Naive thymus-derived CD4-positive, alpha-beta T cell (primary cell): ENCODE data around the gene TAF6L. TPM values are rescaled to one million over a fixed set of nuclear protein-coding genes. Genes with fewer than 3 reads are reported as not detected.
A peak's percentile ranks its signal among the peaks of the same experiment; 100 is the strongest.

ENCODE experiments used
- ATAC-seq: fragments of 150-1000 bp; cut with Tn5 transposase; 2 replicates; pipeline ENCODE4 v1.10.0; 2021; ENCODE audit warnings: mild to moderate bottlenecking, moderate library complexity
- CTCF ChIA-PET: fragments of 350-600 bp; sonication (Branson Sonifier 250); formaldehyde crosslinking; loops from one replicate; lab custom pipeline; 2021; ENCODE audit warnings: antibody characterized with exemption; lab: Charles Lee
- POLR2A ChIA-PET: fragments of 350-600 bp; sonication (Branson Sonifier 250); formaldehyde crosslinking; loops from one replicate; lab custom pipeline; 2021; ENCODE audit warnings: antibody characterized with exemption, inconsistent platforms; lab: Charles Lee
- DNase-seq, 9 donors: peaks; one replicate each; pipeline versions ENCODE4 v3.0.0 to v3.0.0-alpha.2; 2020 to 2022; ENCODE audit warnings: mixed read lengths in 1 of 9
- H3K27ac ChIP-seq: one replicate; pipeline ENCODE4 v1.7.0; 2013; ENCODE audit warnings: mild to moderate bottlenecking, low read depth, low read length, moderate library complexity
- H3K27me3 ChIP-seq, 2 donors: one replicate each; pipeline ENCODE4 v1.7.0; 2013; ENCODE audit warnings: low read length in 2 of 2, mild to moderate bottlenecking in 2 of 2, moderate library complexity in 2 of 2; ENCODE audit not compliant: control insufficient read depth in 2 of 2, insufficient read depth in 2 of 2
- H3K36me3 ChIP-seq, 3 experiments: 1 replicate in 2 of 3; 2 replicates in 1 of 3; pipeline ENCODE4 v1.7.0; 2013; ENCODE audit warnings: low read length in 3 of 3, mild to moderate bottlenecking in 3 of 3, moderate library complexity in 1 of 3; ENCODE audit not compliant: insufficient read depth in 3 of 3, control insufficient read depth in 2 of 3
- H3K4me1 ChIP-seq, 2 donors: one replicate each; pipeline ENCODE4 v1.7.0; 2013; ENCODE audit warnings: low read length in 2 of 2, mild to moderate bottlenecking in 2 of 2, moderate library complexity in 1 of 2; ENCODE audit not compliant: control insufficient read depth in 2 of 2, insufficient read depth in 2 of 2
- H3K4me3 ChIP-seq: 2 replicates; pipeline ENCODE4 v1.7.0; 2013; ENCODE audit warnings: mild to moderate bottlenecking, low read length
- H3K9me3 ChIP-seq, 3 experiments: 1 replicate in 2 of 3; 2 replicates in 1 of 3; pipeline ENCODE4 v1.7.0; 2013; ENCODE audit warnings: low read length in 3 of 3; ENCODE audit not compliant: control insufficient read depth in 2 of 3
- H3K27ac Mint-ChIP-seq, 9 donors: one replicate each; pipeline ENCODE4 v1.8.0; 2020 to 2022; ENCODE audit warnings: mixed read lengths in 9 of 9, mild to moderate bottlenecking in 8 of 9, moderate library complexity in 5 of 9, inconsistent platforms in 2 of 9
- H3K27me3 Mint-ChIP-seq, 5 donors: one replicate each; pipeline ENCODE4 v1.8.0; 2021 to 2022; ENCODE audit warnings: mixed read lengths in 5 of 5, mild to moderate bottlenecking in 1 of 5
- H3K36me3 Mint-ChIP-seq, 5 donors: one replicate each; pipeline ENCODE4 v1.8.0; 2020 to 2022; ENCODE audit warnings: mixed read lengths in 5 of 5, mild to moderate bottlenecking in 3 of 5, inconsistent platforms in 1 of 5
- H3K4me1 Mint-ChIP-seq, 7 donors: one replicate each; pipeline ENCODE4 v1.8.0; 2020 to 2022; ENCODE audit warnings: mixed read lengths in 7 of 7, mild to moderate bottlenecking in 3 of 7, inconsistent platforms in 1 of 7
- H3K4me3 Mint-ChIP-seq, 10 donors: one replicate each; pipeline ENCODE4 v1.8.0; 2020 to 2022; ENCODE audit warnings: mild to moderate bottlenecking in 10 of 10, mixed read lengths in 10 of 10, moderate library complexity in 6 of 10, inconsistent platforms in 2 of 10
- H3K9me3 Mint-ChIP-seq, 11 donors: one replicate each; pipeline ENCODE4 v1.8.0; 2020 to 2022; ENCODE audit warnings: mixed read lengths in 11 of 11, mild to moderate bottlenecking in 4 of 11, inconsistent platforms in 1 of 11, moderate library complexity in 1 of 11
- intact Hi-C, 2 donors: fragments of 100-400 bp; cut with micrococcal nuclease; formaldehyde crosslinking; loops; one replicate each; pipeline ENCODE4 v1.15.1; 2023
- polyA plus RNA-seq, 2 donors: library from polyadenylated mRNA; unstranded; fragments of 300-500 nt; fragmentation: Illumina TruSeq; gene quantifications; one replicate each; pipeline ENCODE4 v1.2.3, GENCODE V29; 2021
- total RNA-seq, 6 experiments: library from RNA in 5 of 6; stranded (reverse) in 5 of 6; gene quantifications; 1 replicate in 5 of 6; 2 replicates in 1 of 6; pipeline ENCODE4 v1.2.3 and lab custom pipeline; 2021 to 2026

The TAF6L gene
- total and polyA plus RNA-seq, 7 experiments from 2014 or later, result 8.4 to 34.9 (median 17.8) TPM

DNA sequence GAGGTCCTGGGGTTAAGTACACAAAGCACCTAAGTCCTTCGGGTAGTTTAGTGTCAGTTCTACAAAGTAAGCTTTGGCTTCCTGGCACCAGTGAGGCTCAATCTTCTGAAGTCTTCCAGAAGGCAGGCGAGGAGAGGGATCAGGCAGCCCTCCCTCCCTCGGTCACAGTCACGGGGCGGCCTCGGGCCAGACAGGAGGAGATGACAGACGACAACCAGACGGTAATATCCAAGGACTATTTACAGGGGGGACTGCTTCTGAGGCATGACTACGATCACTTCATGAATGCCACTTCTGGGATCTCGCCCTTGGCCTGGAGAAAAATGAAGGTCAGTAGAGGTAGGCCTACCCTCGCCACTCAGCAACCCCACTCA is 21.0 kb downstream of the TAF6L start:
- peak; percentile 2 for ATAC-seq
- H3K27ac Mint-ChIP-seq, result peak overlapping the region; percentile 88 to 99 (median 95)
- ChIA-PET POLR2A (interaction anchor here (0.7 to 14.1 kb wide), 11 partner anchors 10 to 118 kb away, joined by 3 to 224 read pairs (median 14); partner anchors contain the start of genes NXF1, POLR2G, STX5 and TAF6L), CTCF (interaction anchor here (0.6 kb wide), 1 partner anchor 19 kb away, joined by 3 read pairs; no protein-coding TSS in a partner anchor)
- peak overlapping the region; percentile 87 to 96 (median 91) for H3K4me3 Mint-ChIP-seq
- intact Hi-C loops, result loop anchor here (1.0 kb wide), 6 partner anchors 13 to 89 kb away; partner anchors contain the start of genes NXF1 (in 2 of the 2), STX5 (in 1 of the 2) and TEX54 (in 1 of the 2)
- H3K27ac ChIP-seq, result peak overlapping the region; percentile 90
- H3K4me1 Mint-ChIP-seq, result peaks cover 23 to 59% (median 47%) of the 10 kb centered on the region in 7 donors
- H3K9me3 ChIP-seq, result no peaks in the 10 kb centered on the region
- H3K4me1 ChIP-seq, result peaks cover 31 to 37% of the 10 kb centered on the region in 2 donors
- H3K4me3 ChIP-seq, result peak overlapping the region; percentile 90
- peaks cover 4 to 43% (median 17%) of the 10 kb centered on the region in 5 donors for H3K36me3 Mint-ChIP-seq
- no peaks in the 10 kb centered on the region for H3K27me3 Mint-ChIP-seq
- peak in 1 of 9 donors; percentile 30 for DNase-seq
- no peaks in the 10 kb centered on the region for H3K27me3 ChIP-seq
- peaks cover 22 to 66% (median 32%) of the 10 kb centered on the region in 3 experiments for H3K36me3 ChIP-seq
- H3K9me3 Mint-ChIP-seq, result no peaks in the 10 kb centered on the region

DNA sequence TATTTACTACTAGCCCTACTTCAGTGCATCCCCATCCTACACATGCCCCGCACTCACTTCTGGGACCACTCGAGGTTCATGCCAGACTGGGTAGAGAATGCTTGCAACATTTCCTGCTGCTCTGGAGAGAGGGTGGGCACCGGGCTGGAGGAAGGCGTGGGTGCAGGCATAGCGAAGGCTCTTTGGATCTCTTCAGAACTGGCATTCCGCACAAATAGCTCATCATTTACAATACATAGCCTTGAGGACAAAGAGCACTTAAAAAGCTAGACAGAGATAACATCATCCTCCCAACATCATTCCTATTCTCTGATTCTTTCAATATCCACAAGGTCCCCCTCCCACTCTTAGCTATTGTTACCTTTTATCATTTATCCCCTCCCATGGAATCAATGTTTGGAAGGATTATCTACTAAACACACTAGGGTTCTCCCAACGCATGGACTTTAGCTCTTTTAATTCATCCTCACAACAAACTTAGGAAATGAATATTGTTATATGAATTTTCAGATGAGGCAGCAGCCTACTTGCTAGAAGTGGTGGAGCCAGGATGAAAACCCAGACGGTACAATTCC is 23.1 kb downstream of the TAF6L start:
- peaks cover 8 to 43% (median 22%) of the 10 kb centered on the region in 5 donors for H3K36me3 Mint-ChIP-seq
- no peak overlapping the region for H3K4me3 ChIP-seq
- peak overlapping the region in 7 of 9 donors; percentile 4 to 81 (median 59) for H3K27ac Mint-ChIP-seq
- DNase-seq (no peak), ATAC-seq (no peak)
- intact Hi-C loops, result no loop called here
- ChIA-PET POLR2A (interaction anchor here (0.6 to 14.1 kb wide), 17 partner anchors 8 to 141 kb away, joined by 3 to 224 read pairs (median 4); partner anchors contain the start of genes INTS5, NXF1, STX5 and TAF6L), CTCF (interaction anchor here (0.8 to 3.8 kb wide), 4 partner anchors 8 to 40 kb away, joined by 3 to 14 read pairs (median 3); no protein-coding TSS in a partner anchor)
- H3K4me3 Mint-ChIP-seq, result peak overlapping the region in 1 of 10 donors; percentile 6
- H3K27me3 ChIP-seq, result no peaks in the 10 kb centered on the region
- H3K36me3 ChIP-seq, result peaks cover 33 to 75% (median 38%) of the 10 kb centered on the region in 3 experiments
- H3K9me3 Mint-ChIP-seq, result no peaks in the 10 kb centered on the region
- no peaks in the 10 kb centered on the region for H3K27me3 Mint-ChIP-seq
- peaks cover 17 to 40% (median 33%) of the 10 kb centered on the region in 7 donors for H3K4me1 Mint-ChIP-seq
- H3K4me1 ChIP-seq, result peaks cover 19 to 24% of the 10 kb centered on the region in 2 donors
- H3K27ac ChIP-seq, result no peak overlapping the region
- H3K9me3 ChIP-seq, result no peaks in the 10 kb centered on the region

DNA sequence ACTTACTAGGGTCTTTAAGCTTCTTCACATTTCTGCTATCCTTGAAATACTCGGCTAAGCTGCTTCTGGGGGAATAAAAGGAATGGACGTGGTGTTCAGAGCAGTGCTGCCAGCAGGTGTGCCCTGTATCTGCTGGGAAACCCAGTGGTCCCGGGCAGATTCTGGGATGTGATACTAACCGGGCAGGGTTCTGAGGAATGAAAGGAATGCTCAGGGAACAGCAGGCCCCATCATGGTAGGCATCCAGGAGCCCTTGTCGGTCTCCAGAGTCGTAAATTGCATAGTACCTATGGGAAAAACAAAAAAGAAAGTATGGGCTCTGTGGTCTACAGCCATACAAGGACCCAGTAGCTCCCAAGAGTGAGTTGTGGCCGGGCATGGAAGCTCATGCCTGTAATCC is 25.1 kb downstream of the TAF6L start:
- peak overlapping the region; percentile 1 for H3K27ac ChIP-seq
- intact Hi-C loops, result no loop called here
- H3K4me1 Mint-ChIP-seq, result peaks cover 4 to 26% (median 20%) of the 10 kb centered on the region in 7 donors
- H3K9me3 ChIP-seq, result no peaks in the 10 kb centered on the region
- H3K27me3 Mint-ChIP-seq, result no peaks in the 10 kb centered on the region
- no peaks in the 10 kb centered on the region for H3K27me3 ChIP-seq
- no peak overlapping the region for H3K4me3 Mint-ChIP-seq
- H3K36me3 ChIP-seq, result peaks cover 46 to 80% (median 54%) of the 10 kb centered on the region in 3 experiments
- peak overlapping the region in 3 of 9 donors; percentile 5 to 67 (median 59) for H3K27ac Mint-ChIP-seq
- DNase-seq (no peak), ATAC-seq (no peak)
- H3K9me3 Mint-ChIP-seq, result no peaks in the 10 kb centered on the region
- H3K4me3 ChIP-seq, result no peak overlapping the region
- H3K36me3 Mint-ChIP-seq, result peaks cover 12 to 47% (median 31%) of the 10 kb centered on the region in 5 donors
- H3K4me1 ChIP-seq, result peaks cover 9 to 10% of the 10 kb centered on the region in 2 donors
- ChIA-PET CTCF (interaction anchor here (1.2 to 3.8 kb wide), 2 partner anchors 10 to 66 kb away, joined by 3 to 14 read pairs; no protein-coding TSS in a partner anchor), POLR2A (interaction anchor here (0.6 to 14.1 kb wide), 14 partner anchors 5 to 1903 kb away, joined by 3 to 224 read pairs (median 6); partner anchors contain the start of genes NXF1, STX5, TEX54 and TMEM179B)

DNA sequence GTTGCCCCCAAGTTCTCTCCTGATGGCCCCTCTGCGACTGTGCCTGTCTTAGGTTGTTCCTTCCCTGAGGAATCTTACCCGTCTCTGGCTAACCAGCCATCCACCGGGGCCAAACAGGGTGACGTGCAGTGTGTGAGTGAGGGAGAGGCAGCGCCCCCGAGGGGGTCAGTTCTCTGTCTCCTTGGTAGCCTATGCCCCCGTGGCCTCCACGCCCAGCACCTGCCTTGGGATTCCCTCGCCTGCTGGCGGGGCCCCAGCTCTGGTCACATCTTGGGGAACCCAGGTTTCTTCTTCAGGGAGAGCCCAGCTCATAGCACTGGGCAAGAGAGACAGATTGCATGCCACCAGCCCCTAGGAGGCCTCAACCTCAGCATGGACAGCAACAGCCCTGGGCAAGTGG is 28.3 kb downstream of the TAF6L start:
- ATAC-seq, result no peak
- H3K4me1 ChIP-seq, result peaks cover 11 to 13% of the 10 kb centered on the region in 2 donors
- no peak overlapping the region for H3K4me3 ChIP-seq
- no peaks in the 10 kb centered on the region for H3K9me3 ChIP-seq
- Mint-ChIP-seq H3K36me3 (peaks cover 9 to 54% (median 32%) of the 10 kb centered on the region in 5 donors), H3K4me3 (no peak overlapping the region), H3K27ac (peak overlapping the region in 4 of 9 donors; percentile 14 to 80 (median 46)), H3K4me1 (peaks cover 13 to 33% (median 30%) of the 10 kb centered on the region in 7 donors), H3K27me3 (no peaks in the 10 kb centered on the region), H3K9me3 (peaks cover 0 to 4% (median 0%) of the 10 kb centered on the region in 11 donors)
- peaks cover 47 to 91% (median 58%) of the 10 kb centered on the region in 3 experiments for H3K36me3 ChIP-seq
- no peak overlapping the region for H3K27ac ChIP-seq
- intact Hi-C loops, result no loop called here
- ChIA-PET POLR2A (interaction anchor here (1.9 to 13.2 kb wide), 3 partner anchors 8 to 56 kb away, joined by 11 to 224 read pairs (median 22); partner anchors contain the start of genes TMEM179B, TMEM223 and WDR74), CTCF (interaction anchor here (1.9 kb wide), 1 partner anchor 9 kb away, joined by 5 read pairs; no protein-coding TSS in a partner anchor)
- no peak for DNase-seq
- H3K27me3 ChIP-seq, result no peaks in the 10 kb centered on the region

DNA sequence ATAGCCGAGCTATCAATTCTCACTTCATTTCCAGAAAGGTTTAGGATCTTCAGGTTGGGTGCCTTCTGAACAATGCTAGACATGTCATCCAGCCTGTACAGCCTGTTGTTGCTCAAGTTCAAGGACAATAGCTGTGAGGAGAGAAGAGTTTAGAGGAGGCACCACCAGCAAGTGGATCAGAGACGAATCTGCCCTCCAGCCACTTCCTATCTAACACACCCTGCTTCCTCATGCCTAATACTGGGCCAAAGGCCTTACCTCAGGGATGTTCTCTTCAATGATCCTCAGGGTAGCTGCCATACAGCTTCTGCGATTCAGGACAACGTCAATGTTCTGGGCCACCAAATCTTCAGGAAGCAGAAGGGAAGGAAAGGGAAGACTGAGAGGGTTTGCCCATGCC is 29.9 kb downstream of the TAF6L start:
- ChIA-PET CTCF (interaction anchor here (1.2 to 1.9 kb wide), 3 partner anchors 11 to 55 kb away, joined by 4 to 5 read pairs (median 4); no protein-coding TSS in a partner anchor), POLR2A (interaction anchor here (0.6 to 13.2 kb wide), 11 partner anchors 10 to 57 kb away, joined by 3 to 224 read pairs (median 7); partner anchors contain the start of genes STX5, TEX54, TMEM179B and TMEM223)
- peaks cover 0 to 7% (median 0%) of the 10 kb centered on the region in 11 donors for H3K9me3 Mint-ChIP-seq
- intact Hi-C loops, result no loop called here
- ATAC-seq (no peak), DNase-seq (no peak)
- peaks cover 0 to 2% (median 0%) of the 10 kb centered on the region in 5 donors for H3K27me3 Mint-ChIP-seq
- H3K4me1 ChIP-seq, result peaks cover 13 to 16% of the 10 kb centered on the region in 2 donors
- peaks cover 8 to 43% (median 23%) of the 10 kb centered on the region in 5 donors for H3K36me3 Mint-ChIP-seq
- H3K4me3 Mint-ChIP-seq, result no peak overlapping the region
- no peaks in the 10 kb centered on the region for H3K9me3 ChIP-seq
- no peak overlapping the region for H3K4me3 ChIP-seq
- H3K27me3 ChIP-seq, result no peaks in the 10 kb centered on the region
- peak overlapping the region in 3 of 9 donors; percentile 70 to 81 (median 74) for H3K27ac Mint-ChIP-seq
- peaks cover 34 to 75% (median 53%) of the 10 kb centered on the region in 3 experiments for H3K36me3 ChIP-seq
- H3K4me1 Mint-ChIP-seq, result peaks cover 17 to 49% (median 34%) of the 10 kb centered on the region in 7 donors
- H3K27ac ChIP-seq, result no peak overlapping the region
